Spinal cord (tissue), 10 donors: Measurements from ENCODE around the gene MST1. TPM values are rescaled to one million over a fixed set of nuclear protein-coding genes. Genes with fewer than 3 reads are reported as not detected.
A peak's percentile ranks its signal among the peaks of the same experiment; 100 is the strongest.
"Not testable (repeated sequence)": the region's sequence is repeated elsewhere in the genome, so short reads cannot be mapped to it uniquely, and the experiment has no call there.

Experiments
- DNase-seq, 6 donors: peaks; one replicate each; pipeline versions ENCODE4 v3.0.0 to v3.0.0-alpha.2; 2013 to 2015; ENCODE audit warnings: low spot score in 6 of 6, low read depth in 4 of 6
- H3K27ac ChIP-seq: one replicate; pipeline ENCODE4 v1.5.1; 2013; ENCODE audit warnings: low read depth, low read length, control low read depth
- H3K27me3 ChIP-seq: one replicate; pipeline ENCODE4 v1.6.1; 2013; ENCODE audit warnings: low read length; ENCODE audit not compliant: control insufficient read depth, insufficient read depth
- H3K36me3 ChIP-seq: one replicate; pipeline ENCODE4 v1.6.1; 2013; ENCODE audit warnings: low read length; ENCODE audit not compliant: control insufficient read depth, insufficient read depth
- H3K4me1 ChIP-seq: one replicate; pipeline ENCODE4 v1.6.1; 2013; ENCODE audit warnings: low read length; ENCODE audit not compliant: control insufficient read depth, insufficient read depth
- H3K4me3 ChIP-seq: one replicate; pipeline ENCODE4 v1.5.1; 2013; ENCODE audit warnings: low read depth, low read length, control low read depth
- H3K9me3 ChIP-seq: one replicate; pipeline ENCODE4 v1.6.1; 2013; ENCODE audit warnings: low read length; ENCODE audit not compliant: control insufficient read depth, insufficient read depth
- whole genome bisulfite sequencing: methylation state at CpG from one replicate; pipeline ENCODE4 v1.1.5; 2013; ENCODE audit warnings: missing lambda C conversion rate; ENCODE audit not compliant: insufficient coverage; 5-methylcytosine and 5-hydroxymethylcytosine counted together
- polyA plus RNA-seq, 2 donors: library from polyadenylated mRNA; unstranded; fragments of 120-200 nt; gene quantifications; one replicate each; pipeline ENCODE4 v1.2.1, GENCODE V29; 2013; ENCODE audit not compliant: insufficient read length in 2 of 2
- total RNA-seq, 2 donors: library from RNA; depleted of rRNA in 1 of 2; stranded (reverse); fragments of 120-200 nt in 1 of 2; fragments of >200 nt in 1 of 2; gene quantifications; one replicate each; pipeline versions ENCODE4 v1.2.3 to v1.2.4, GENCODE V29; 2013 to 2014
- donor health status: healthy.

Gene MST1
- total and polyA plus RNA-seq, 4 donors: 10.7 to 62.6 (median 44.1) TPM

GRCh38 chr3:49691481-49691880, 2.2 kb upstream of the MST1 start:
- not testable (repeated sequence) for H3K27me3 ChIP-seq, H3K36me3 ChIP-seq, DNase-seq, H3K4me3 ChIP-seq, H3K27ac ChIP-seq, H3K9me3 ChIP-seq
- 97% methylated on average over 3 of the region's 3 CpGs for WGBS
- H3K4me1 ChIP-seq: peaks cover 42% of the 10 kb centered on the region

- H3K36me3 ChIP-seq, H3K4me3 ChIP-seq, H3K27ac ChIP-seq, H3K9me3 ChIP-seq, DNase-seq, H3K27me3 ChIP-seq: not testable (repeated sequence)
- peaks cover 46% of the 10 kb centered on the region for H3K4me1 ChIP-seq
- WGBS: 93% methylated on average over 2 of the region's 3 CpGs
These were observed 1.6 kb upstream of the MST1 start for GRCh38 chr3:49690856-49691255.

GRCh38 chr3:49689908-49690624, 792 bp upstream of the MST1 start:
- WGBS: 6% methylated on average over 12 of the region's 16 CpGs
- Histone ChIP-seq H3K4me3 (peak overlapping the region; percentile 95), H3K4me1 (peaks cover 51% of the 10 kb centered on the region)
- not testable (repeated sequence) for H3K27ac ChIP-seq, H3K9me3 ChIP-seq, H3K27me3 ChIP-seq, H3K36me3 ChIP-seq, DNase-seq

- Histone ChIP-seq H3K36me3 (peaks cover 19% of the 10 kb centered on the region), H3K4me3 (peak overlapping the region; percentile 95), H3K27ac (peak overlapping the region; percentile 75), H3K4me1 (peaks cover 51% of the 10 kb centered on the region)
- not testable (repeated sequence) for DNase-seq, H3K9me3 ChIP-seq, H3K27me3 ChIP-seq
- 87% methylated on average over 5 of the region's 7 CpGs for WGBS
These were observed 782 bp downstream of the MST1 start for GRCh38 chr3:49688338-49689045.

- H3K4me3 ChIP-seq, H3K27me3 ChIP-seq: not testable (repeated sequence)
- 89% methylated on average over 9 of the region's 12 CpGs for WGBS
These were observed 1.9 kb downstream of the MST1 start for GRCh38 chr3:49687424-49687795.

GRCh38 chr3:49686769-49687423, 2.4 kb downstream of the MST1 start:
- 7% methylated on average over 41 of the region's 44 CpGs for WGBS
- Histone ChIP-seq H3K36me3 (peaks cover 35% of the 10 kb centered on the region), H3K4me1 (peaks cover 51% of the 10 kb centered on the region), H3K4me3 (peak overlapping the region; percentile 33)
- not testable (repeated sequence) for H3K9me3 ChIP-seq, H3K27ac ChIP-seq, H3K27me3 ChIP-seq
- peak in 2 of 6 donors; percentile 54 to 77 for DNase-seq

More at GRCh38 chr3:49687424-49687795, 1.9 kb downstream of the MST1 start:
- not testable (repeated sequence) for H3K9me3 ChIP-seq, DNase-seq, H3K27ac ChIP-seq
- Histone ChIP-seq H3K36me3 (peaks cover 30% of the 10 kb centered on the region), H3K4me1 (peaks cover 51% of the 10 kb centered on the region)

- H3K27ac ChIP-seq, H3K27me3 ChIP-seq, H3K9me3 ChIP-seq: not testable (repeated sequence)
- Histone ChIP-seq H3K36me3 (peaks cover 40% of the 10 kb centered on the region), H3K4me3 (peak overlapping the region; percentile 33), H3K4me1 (peaks cover 48% of the 10 kb centered on the region)
- DNase-seq: peak in 1 of 6 donors; percentile 18
- WGBS: 2% methylated on average over 16 of the region's 29 CpGs
These were observed 2.9 kb downstream of the MST1 start for GRCh38 chr3:49686346-49686745.

- H3K27ac ChIP-seq, H3K4me3 ChIP-seq, H3K27me3 ChIP-seq, H3K9me3 ChIP-seq, DNase-seq: not testable (repeated sequence)
- H3K4me1 ChIP-seq: peaks cover 43% of the 10 kb centered on the region
- 13% methylated on average over 30 of the region's 36 CpGs for WGBS
- H3K36me3 ChIP-seq: peaks cover 42% of the 10 kb centered on the region
These were observed 3.4 kb downstream of the MST1 start for GRCh38 chr3:49685846-49686245.

- H3K4me1 ChIP-seq: peaks cover 36% of the 10 kb centered on the region
- not testable (repeated sequence) for H3K4me3 ChIP-seq, H3K27me3 ChIP-seq, H3K9me3 ChIP-seq, DNase-seq, H3K27ac ChIP-seq
- H3K36me3 ChIP-seq: peaks cover 50% of the 10 kb centered on the region
- WGBS: 92% methylated on average over 4 of the region's 10 CpGs
These were observed 4.2 kb downstream of the MST1 start for GRCh38 chr3:49685103-49685502.
